Gastroesophageal sphincter (tissue), 4 donors: ENCODE measurements around the gene REV1. TPM values are rescaled to one million over a fixed set of nuclear protein-coding genes. Genes with fewer than 3 reads are reported as not detected.
A peak's percentile ranks its signal among the peaks of the same experiment; 100 is the strongest.

Source experiments
- ATAC-seq: fragments of 150-250 bp; one replicate; pipeline ENCODE4 v1.9.1; 2016; ENCODE audit warnings: mild to moderate bottlenecking, moderate library complexity
- H3K27ac ChIP-seq, 4 donors: fragments of 200-600 bp; sonication (generic) in 3 of 4; 1 replicate in 3 of 4; 2 replicates in 1 of 4; pipeline ENCODE4 v1.5.1; 2016 to 2019
- H3K27me3 ChIP-seq: fragments of 200-600 bp; sonication (generic); one replicate; pipeline ENCODE4 v1.5.1; 2019
- H3K36me3 ChIP-seq, 2 donors: fragments of 200-600 bp; sonication (generic); one replicate each; pipeline ENCODE4 v1.5.1; 2019; ENCODE audit warnings: control low read depth in 1 of 2
- H3K4me1 ChIP-seq, 3 donors: fragments of 200-600 bp; sonication (generic); 1 replicate in 2 of 3; 2 replicates in 1 of 3; pipeline ENCODE4 v1.5.1; 2016 to 2019; ENCODE audit warnings: control low read depth in 2 of 3
- H3K4me3 ChIP-seq, 2 donors: fragments of 200-600 bp; sonication (generic); one replicate each; pipeline ENCODE4 v1.5.1; 2019; ENCODE audit warnings: mild to moderate bottlenecking in 1 of 2, moderate library complexity in 1 of 2
- H3K9me3 ChIP-seq, 3 donors: fragments of 200-600 bp; sonication (generic); one replicate each; pipeline ENCODE4 v1.5.1; 2017 to 2019; ENCODE audit warnings: control low read depth in 2 of 3
- CTCF ChIP-seq, 4 experiments: fragments of 200-600 bp in 2 of 4; fragments of 450-650 bp in 2 of 4; sonication (generic) in 1 of 4; IDR thresholded peaks; one replicate each; pipeline ENCODE4 v1.5.1; 2017 to 2019; ENCODE audit warnings: antibody characterized with exemption in 4 of 4, mild to moderate bottlenecking in 2 of 4, moderate library complexity in 2 of 4
- EP300 ChIP-seq: sonication (generic); formaldehyde crosslinking; IDR thresholded peaks from one replicate; pipeline ENCODE4 v1.6.1; 2017; ENCODE audit warnings: antibody characterized with exemption, mild to moderate bottlenecking
- POLR2A ChIP-seq, 2 donors: fragments of 450-650 bp; IDR thresholded peaks; one replicate each; pipeline ENCODE4 v1.6.1; 2017; ENCODE audit warnings: antibody characterized with exemption in 2 of 2, mild to moderate bottlenecking in 2 of 2, moderate library complexity in 1 of 2
- POLR2AphosphoS5 ChIP-seq: sonication (generic); formaldehyde crosslinking; IDR thresholded peaks from one replicate; pipeline ENCODE4 v1.6.1; 2017; ENCODE audit warnings: antibody characterized with exemption
- WGBS, 2 donors: methylation state at CpG; one replicate each; pipeline ENCODE4 v1.1.5; 2018; ENCODE audit warnings: low coverage in 1 of 2; 5-methylcytosine and 5-hydroxymethylcytosine counted together
- total RNA-seq, 4 donors: library from RNA; depleted of rRNA; stranded (reverse); fragments of >200 nt; gene quantifications; one replicate each; pipeline ENCODE4 v1.1.0, GENCODE V29; 2016

REV1 gene
- total RNA-seq, 4 donors from 2014 or later: 25.9 to 61.5 (median 47.3) TPM

GRCh38 chr2:99422599-99422998, 67.2 kb downstream of the REV1 start:
- no peak for TF ChIP-seq POLR2AphosphoS5
- no peak for TF ChIP-seq CTCF (IDR thresholded peaks at IDR 0.05)
- no peak for TF ChIP-seq EP300
- TF ChIP-seq POLR2A (IDR thresholded peaks at IDR 0.05): no peak
- peaks cover 3 to 78% of the 10 kb centered on the region in 2 donors for H3K36me3 ChIP-seq
- no peaks in the 10 kb centered on the region for H3K27me3 ChIP-seq
- H3K4me3 ChIP-seq: no peak overlapping the region
- H3K4me1 ChIP-seq: peaks cover 2 to 73% (median 18%) of the 10 kb centered on the region in 3 donors
- no peak for ATAC-seq
- peak overlapping the region in 3 of 4 donors; percentile 29 to 57 (median 43) for H3K27ac ChIP-seq
- H3K9me3 ChIP-seq: no peaks in the 10 kb centered on the region
- 29 to 50% methylated on average over 3 of the region's 3 CpGs for WGBS, 2 donors

GRCh38 chr2:99421469-99421868, 68.3 kb downstream of the REV1 start:
- peaks cover 3 to 78% of the 10 kb centered on the region in 2 donors for H3K36me3 ChIP-seq
- H3K27ac ChIP-seq: peak overlapping the region in 1 of 4 donors; percentile 62
- no peaks in the 10 kb centered on the region for H3K27me3 ChIP-seq
- 72 to 91% methylated on average over 5 of the region's 5 CpGs for WGBS, 2 donors
- H3K4me1 ChIP-seq: peaks cover 2 to 73% (median 18%) of the 10 kb centered on the region in 3 donors
- no peaks in the 10 kb centered on the region for H3K9me3 ChIP-seq
- ATAC-seq: no peak
- H3K4me3 ChIP-seq: no peak overlapping the region
- TF ChIP-seq POLR2A (IDR thresholded peaks at IDR 0.05) (no peak), CTCF (IDR thresholded peaks at IDR 0.05) (no peak), EP300 (no peak), POLR2AphosphoS5 (no peak)

GRCh38 chr2:99420751-99421299, 69.0 kb downstream of the REV1 start:
- H3K9me3 ChIP-seq: no peaks in the 10 kb centered on the region
- ATAC-seq: no peak
- no peaks in the 10 kb centered on the region for H3K27me3 ChIP-seq
- H3K27ac ChIP-seq: peak overlapping the region in 2 of 4 donors; percentile 33 to 62
- peaks cover 3 to 79% of the 10 kb centered on the region in 2 donors for H3K36me3 ChIP-seq
- H3K4me3 ChIP-seq: no peak overlapping the region
- WGBS, 2 donors: 64 to 74% methylated on average over 5 of the region's 5 CpGs
- TF ChIP-seq POLR2AphosphoS5 (peak; percentile 12), CTCF (IDR thresholded peaks at IDR 0.05) (no peak)
- H3K4me1 ChIP-seq: peaks cover 2 to 73% (median 18%) of the 10 kb centered on the region in 3 donors

- Histone ChIP-seq H3K27ac (peak overlapping the region; percentile 32 to 62 (median 47)), H3K27me3 (no peaks in the 10 kb centered on the region), H3K4me1 (peaks cover 2 to 65% (median 14%) of the 10 kb centered on the region in 3 donors), H3K4me3 (no peak overlapping the region), H3K36me3 (peaks cover 3 to 79% of the 10 kb centered on the region in 2 donors), H3K9me3 (no peaks in the 10 kb centered on the region)
- peak; percentile 19 for ATAC-seq
- 70% methylated on average over 1 of the region's 1 CpG; no CpG with 5 or more reads in 1 of the 2 donors for WGBS, 2 donors
- TF ChIP-seq POLR2A (IDR thresholded peaks at IDR 0.05): no peak
- TF ChIP-seq EP300: no peak
- no peak for TF ChIP-seq POLR2AphosphoS5
- TF ChIP-seq CTCF (IDR thresholded peaks at IDR 0.05): no peak
These were observed 69.8 kb downstream of the REV1 start for GRCh38 chr2:99420031-99420430.

GRCh38 chr2:99417396-99417795, 72.4 kb downstream of the REV1 start:
- Histone ChIP-seq H3K4me3 (no peak overlapping the region), H3K4me1 (peaks cover 2 to 38% (median 7%) of the 10 kb centered on the region in 3 donors), H3K9me3 (no peaks in the 10 kb centered on the region), H3K27me3 (no peaks in the 10 kb centered on the region), H3K27ac (no peak overlapping the region), H3K36me3 (peaks cover 3 to 96% of the 10 kb centered on the region in 2 donors)
- ATAC-seq: no peak
- WGBS, 2 donors: 100% methylated on average over 1 to 2 of the region's 3 CpGs
- TF ChIP-seq POLR2AphosphoS5 (no peak), CTCF (IDR thresholded peaks at IDR 0.05) (no peak), EP300 (no peak), POLR2A (IDR thresholded peaks at IDR 0.05) (no peak)
